Activated T-helper 1 cell treated with Interleukin-2 at 50 U/mL for 16 hours (primary cell): ENCODE measurements around the gene PTPRD.
"Not testable (repeated sequence)": the region's sequence is repeated elsewhere in the genome, so short reads cannot be mapped to it uniquely, and the experiment has no call there.

Experiments used
- DNase-seq: peaks from one replicate; pipeline ENCODE4 v3.0.0-alpha.2; 2020; ENCODE audit warnings: low read depth

PTPRD gene

DNA sequence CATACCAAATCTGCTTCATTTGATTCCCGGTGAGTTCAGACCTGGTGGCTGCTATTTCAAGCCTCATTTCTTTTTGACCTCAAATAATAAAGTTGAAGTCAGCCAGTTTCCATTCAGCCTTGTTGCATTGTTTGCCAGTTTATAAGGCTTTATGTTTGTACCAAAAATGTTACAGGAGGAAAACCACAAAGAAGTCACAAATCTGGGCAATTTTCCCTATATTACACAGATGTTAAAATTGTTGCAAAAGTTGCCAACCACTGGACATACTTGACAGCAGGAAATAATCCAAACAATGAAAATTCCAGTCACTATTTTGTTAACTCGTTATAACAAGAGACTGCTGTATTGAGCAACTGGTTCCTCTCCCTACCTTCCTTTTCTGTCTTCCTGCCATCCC lies 1488.2 kb downstream of the PTPRD start:
- no peak for DNase-seq

DNA sequence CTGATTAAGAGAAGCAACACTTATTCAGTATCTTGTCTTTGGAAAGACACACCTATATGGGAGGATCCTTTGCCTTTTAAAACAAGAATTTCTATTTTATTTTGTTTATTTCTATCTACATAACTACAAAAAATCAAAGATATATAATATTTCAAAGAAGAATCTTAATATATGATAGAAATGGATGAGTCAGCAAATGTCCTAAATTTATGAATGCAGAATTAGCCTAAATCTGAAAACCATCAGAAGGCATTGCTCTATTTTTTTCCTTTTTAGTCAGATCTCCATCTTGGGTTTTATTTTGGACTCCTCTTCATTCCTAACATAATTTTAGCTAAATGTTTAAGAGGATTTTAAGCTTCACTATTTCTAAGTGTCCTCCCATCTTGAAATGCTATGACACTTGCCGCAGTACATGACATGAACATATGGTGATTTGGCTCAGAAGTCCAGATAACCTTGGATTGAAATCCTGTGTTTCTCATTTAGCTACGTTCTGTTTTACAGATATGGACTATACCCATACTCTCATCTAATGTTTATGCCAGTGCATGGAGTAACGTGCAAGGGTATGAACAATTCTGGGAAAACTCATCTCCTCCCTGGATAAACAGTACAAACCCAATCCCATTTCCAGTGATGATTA lies 1490.4 kb downstream of the PTPRD start:
- DNase-seq, result no peak

DNA sequence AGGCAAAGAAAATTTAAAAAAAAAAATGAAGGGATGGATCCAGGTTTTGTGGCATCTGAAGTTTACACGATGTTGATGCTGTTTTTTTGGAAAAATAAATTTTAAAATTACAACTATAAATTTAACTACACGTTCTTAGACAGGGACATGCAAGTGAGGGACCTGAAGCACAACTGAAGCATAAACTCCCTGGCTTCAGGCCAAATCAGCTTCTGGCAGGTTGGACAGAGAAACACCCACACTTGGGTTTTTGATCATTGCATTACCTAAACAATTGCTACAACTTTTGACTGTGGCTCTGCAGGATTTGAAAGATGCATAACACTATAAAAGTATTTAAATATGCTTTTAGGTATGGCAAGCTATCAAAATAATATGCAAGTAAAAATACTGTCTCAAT lies 1494.9 kb downstream of the PTPRD start:
- DNase-seq, result no peak

DNA sequence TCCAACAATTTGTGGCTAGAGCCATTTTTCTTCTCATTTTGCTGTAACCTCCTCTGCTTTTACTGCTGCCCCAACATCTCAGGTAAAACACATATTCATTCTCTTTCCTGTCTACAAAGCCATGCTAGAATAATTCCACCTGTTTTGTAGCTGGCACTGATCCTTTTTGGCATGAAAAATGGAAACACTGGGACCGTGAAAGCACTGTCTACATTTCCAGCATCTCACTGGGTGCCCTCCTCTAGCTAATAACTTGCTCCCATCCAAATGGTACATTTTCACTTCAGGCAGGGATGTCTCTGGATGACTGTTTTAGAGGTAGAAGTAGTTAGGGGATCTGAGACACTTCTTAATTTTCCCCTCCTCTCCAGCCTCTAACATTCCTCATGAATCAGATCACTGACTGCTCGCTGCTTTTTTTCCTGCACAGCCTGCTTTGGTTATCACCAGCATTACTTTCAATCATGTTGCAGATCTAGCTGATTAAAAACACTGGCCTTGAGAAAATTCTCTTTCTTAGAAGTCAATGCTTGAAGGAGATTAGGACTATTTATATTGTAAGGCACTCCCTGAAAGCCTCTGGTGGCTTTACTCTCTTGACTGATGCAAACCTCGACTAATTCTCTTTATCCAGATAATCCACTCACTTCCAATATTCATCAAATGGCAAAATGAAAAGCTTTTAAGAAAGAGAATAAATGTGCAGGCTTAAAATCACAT lies 1500.6 kb downstream of the PTPRD start:
- DNase-seq, result no peak

DNA sequence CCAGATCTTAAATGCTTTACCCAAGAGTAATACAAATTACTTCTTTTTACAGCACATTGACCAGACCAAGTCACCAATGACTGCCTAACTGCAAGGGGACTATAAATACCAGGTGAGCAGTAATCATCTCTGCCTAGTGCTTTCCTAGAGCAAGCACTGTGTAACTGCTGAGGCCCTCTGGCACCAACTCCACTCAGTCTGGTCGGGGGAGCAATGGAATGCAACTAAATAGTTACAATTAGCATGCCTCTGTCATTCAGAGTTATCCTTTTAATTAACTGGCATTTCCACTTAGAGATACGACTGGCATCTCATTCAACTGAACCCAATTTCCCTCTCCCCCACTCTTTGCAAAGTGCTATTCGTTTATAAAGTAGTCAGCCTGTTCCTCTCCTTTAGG lies 1504.2 kb downstream of the PTPRD start:
- no peak for DNase-seq

DNA sequence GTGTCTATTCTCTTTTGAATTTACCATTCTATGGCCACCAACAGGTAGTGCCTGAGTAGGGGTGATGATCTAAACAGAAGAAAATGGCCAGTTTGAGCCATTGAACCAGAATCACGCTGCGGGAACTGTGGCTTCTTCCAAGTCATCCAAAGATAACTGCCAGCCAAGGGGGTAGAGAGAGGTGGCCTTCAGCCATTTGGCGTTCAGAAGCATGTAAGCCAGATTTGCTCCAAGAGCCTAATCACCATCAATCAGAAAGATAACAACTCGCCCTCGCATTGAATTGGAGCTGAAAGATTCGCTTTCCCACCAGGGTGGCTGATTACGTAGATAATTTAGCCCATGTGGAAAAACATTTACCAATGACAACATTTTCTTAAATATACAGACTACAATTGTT lies 1510.5 kb downstream of the PTPRD start:
- no peak for DNase-seq

DNA sequence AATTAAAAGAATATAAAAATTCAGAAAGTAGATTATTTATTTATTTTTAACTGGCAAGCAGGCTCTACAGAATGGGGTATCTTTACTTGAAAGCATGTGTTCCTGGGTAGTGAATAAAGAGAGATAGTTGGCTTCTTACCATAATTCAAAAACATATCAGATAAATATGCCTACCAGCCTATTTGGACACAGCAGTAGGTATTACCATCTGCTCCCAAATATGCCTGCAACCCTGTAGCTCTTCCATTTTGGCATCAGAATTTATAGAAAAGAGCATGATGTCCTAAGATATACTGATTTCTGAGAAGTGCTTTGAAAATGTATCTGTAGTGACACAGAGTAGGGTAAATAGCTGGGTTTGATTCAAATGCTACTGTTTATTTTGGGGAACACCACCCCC lies 1512.7 kb downstream of the PTPRD start:
- no peak for DNase-seq

DNA sequence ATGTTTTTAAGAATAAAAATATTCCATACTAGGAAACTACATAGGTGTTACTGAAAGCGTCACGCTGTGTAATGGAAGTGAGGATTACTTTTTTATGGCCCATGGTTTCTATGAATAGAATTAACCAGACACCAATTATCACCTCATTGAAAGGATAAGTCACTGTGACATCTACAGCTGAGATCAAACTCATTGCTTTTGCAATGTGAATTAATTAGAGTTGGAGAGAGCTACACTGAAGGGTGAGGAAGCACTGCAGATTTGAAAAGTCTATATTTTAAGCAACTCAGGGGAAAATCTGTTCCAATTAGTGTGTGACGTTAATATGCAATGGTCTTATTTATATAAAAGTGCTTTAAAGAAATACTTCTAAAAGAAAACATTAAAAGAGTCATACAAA lies 1513.2 kb downstream of the PTPRD start:
- DNase-seq, result no peak

DNA sequence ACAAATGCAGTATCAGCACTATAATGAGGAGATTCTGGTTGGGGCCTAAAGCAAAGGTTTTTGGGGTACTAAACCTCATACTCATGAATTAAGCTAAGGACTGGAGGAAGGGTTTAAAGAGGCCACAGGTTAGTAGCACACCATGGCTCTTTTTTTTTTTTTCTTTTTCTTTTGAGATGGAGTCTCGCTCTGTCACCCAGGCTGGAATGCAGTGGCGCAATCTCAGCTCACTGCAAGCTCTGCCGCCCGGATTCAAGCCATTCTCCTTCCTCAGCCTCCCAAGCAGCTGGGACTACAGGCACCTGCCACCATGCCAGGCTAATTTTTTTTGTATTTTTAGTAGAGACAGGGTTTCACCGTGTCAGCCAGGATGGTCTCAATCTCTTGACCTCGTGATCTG lies 1515.5 kb downstream of the PTPRD start:
- DNase-seq, result not testable (repeated sequence)

DNA sequence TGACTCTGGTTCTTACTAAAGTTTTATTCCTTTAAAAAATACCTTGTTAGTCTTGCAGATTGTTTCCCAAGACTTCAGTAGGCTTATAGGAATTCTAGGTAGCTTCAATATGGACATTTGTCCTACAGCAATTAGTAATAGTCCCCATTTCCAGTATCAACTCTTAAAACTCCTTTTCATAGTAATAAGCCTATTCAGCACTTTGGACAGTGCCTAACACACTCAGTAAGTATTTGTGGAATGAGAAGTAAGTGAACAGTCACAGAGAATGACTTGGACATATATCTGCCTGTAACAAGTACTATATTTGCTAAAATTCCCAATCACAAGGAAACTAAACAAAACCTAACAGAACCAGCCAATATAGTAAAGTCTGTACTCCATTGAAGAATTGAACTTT lies 1521.4 kb downstream of the PTPRD start:
- no peak for DNase-seq

DNA sequence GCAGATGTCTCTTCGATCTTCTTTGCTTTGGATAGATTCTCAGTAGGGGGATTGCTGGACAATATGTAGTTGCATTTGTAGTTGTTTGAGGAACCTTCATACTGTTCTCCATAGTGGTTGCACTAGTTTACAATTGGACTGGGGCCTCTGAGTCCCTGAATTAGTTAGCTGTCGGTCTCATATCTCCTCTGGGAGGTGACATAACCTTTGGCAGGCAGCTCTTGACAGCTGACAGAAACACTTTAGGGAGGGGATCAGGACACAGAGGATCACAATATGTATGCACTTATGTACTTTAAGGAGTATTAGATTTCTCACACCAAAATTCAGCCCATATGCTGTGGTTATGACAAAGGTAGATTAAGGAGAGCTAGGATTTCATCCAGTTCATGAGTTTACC lies 1533.3 kb downstream of the PTPRD start:
- DNase-seq, result no peak

DNA sequence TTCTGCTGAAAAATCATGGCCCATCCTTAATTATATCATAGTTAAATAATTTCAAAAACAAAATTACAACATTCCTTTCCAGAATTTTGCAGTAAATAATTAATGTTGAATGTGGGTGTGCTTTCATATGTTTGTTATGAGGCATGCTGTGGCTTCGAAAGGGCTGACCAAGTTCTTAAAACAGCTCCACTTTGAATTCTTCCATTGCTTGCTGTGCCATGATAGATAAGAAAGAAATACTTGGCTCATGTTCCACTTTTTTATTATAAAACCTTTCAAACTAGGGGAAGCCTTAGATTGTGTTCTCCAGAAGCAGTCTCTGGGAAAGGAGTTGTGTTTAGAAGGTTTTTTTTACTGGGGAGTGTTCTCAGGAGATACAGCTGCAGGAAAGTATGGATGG lies 1534.5 kb downstream of the PTPRD start:
- no peak for DNase-seq

DNA sequence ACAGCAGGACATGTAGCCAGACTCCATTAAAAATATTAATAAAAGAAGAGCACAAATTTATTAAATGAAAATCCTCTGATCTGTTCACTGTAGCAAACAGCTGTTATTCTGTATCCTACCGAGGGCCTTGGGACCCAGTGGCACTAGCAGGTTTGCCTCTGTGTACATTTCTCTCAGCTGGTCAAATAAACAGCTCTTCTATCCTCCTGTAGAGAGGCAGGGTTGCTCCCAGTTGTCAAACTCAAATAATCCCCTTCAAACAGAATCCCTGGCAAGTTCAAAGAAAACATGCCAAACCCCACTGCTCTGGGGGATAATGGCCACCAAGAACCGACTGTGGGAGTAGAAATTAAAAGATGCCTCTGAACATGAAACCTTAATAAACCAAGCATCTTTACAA lies 1551.2 kb downstream of the PTPRD start:
- DNase-seq, result no peak

DNA sequence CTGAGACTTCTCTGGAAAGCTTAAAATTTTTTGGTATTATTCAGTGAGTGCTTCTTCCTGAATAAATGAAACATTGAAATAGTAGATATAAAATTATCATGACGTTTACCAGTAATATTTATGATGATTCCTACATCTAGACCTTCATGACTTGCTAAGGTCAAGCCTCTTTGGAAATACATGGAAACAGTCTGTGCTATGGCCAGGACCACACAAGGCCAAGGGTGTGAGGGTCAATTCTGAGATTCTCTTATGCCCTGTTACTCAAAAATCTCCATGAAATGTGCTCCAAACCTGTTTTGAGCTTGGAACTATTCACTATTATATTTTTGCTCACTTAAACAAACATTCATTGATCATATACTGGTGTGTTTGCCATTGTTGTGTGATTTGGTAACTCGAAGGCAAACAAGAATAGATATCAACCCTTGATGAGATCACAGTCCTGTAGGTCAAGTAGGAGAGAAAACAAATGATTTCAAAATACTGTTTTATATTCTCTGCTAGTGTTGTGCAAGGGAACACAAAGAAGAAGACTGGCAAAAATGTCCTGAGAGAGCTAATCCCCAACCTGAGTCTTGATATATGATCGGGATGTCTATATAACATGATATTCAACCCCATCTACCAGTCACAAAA lies 1558.3 kb downstream of the PTPRD start:
- DNase-seq, result no peak

DNA sequence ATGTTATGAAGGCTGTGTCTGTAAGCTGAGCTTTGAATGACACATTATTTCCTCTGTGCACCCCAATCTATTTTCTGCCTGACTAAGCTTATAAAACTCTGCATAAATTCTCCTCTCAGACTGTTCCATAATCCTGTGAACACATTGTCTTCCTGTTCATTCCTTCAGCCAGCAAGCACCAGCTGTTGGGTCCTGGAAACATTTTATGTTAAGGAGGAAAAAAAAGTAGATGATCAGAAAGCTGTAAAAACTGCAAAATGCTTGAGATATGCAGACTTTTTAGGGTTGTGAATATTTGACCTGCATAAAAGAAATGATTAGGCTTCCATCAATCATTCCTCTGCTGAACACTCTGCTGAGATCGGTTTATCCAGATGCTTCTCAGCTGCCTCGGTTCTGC lies 1567.2 kb downstream of the PTPRD start:
- DNase-seq, result no peak

DNA sequence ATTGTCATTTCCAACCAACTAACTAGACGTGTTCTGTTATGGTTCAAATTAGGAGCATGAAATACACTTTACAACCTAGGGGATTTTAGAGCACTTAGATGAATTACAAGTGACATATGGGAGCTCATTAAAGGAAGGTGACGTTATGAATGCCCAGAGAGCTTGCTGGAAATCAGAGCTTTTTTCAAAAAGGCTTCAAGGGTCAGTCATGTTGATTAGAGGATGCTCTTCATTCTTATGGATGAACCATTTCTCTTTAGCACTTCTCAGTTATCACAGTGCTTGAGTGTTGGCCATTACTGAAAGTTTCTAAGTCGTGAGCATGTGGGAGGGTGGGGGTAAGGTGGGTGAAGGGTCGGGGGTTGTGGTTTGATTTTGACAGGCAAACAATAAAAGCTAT lies 1567.7 kb downstream of the PTPRD start:
- no peak for DNase-seq

DNA sequence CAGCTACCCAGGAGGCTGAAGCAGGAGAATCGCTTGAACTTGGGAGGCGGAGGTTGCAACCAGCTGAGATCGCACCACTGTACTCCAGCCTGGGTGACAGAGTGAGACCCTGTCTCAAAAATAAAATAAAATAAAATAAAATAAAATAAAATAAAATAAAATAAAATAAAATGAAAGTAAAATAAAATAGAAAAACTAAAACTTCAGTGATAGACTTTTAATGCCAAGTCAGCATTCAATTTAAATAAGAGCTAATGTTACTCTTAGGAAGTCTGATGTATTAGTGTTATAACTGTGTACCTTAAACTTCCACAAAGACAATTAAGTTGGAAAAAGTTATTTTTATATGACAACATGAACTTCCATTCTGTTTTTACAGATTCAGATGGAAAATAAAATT lies 1569.0 kb downstream of the PTPRD start:
- not testable (repeated sequence) for DNase-seq

DNA sequence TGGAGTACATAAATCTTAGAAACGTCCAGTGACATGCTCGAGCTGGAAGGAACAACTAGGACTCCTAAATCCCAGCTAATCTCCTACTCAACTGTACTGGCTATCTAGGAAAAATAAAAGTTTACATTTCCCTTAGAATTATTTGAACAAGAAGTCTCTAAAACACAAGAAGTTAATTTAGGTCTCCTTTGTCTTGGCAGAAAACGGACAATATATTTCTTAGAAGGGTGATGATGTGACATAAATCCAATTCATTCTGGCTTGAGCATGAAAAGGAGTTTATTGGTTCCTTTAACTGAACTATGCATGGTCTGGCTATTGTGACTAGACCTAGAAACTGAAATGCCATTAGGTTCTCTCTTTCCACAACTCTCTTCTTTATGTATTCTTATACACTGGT lies 1571.0 kb downstream of the PTPRD start:
- no peak for DNase-seq

DNA sequence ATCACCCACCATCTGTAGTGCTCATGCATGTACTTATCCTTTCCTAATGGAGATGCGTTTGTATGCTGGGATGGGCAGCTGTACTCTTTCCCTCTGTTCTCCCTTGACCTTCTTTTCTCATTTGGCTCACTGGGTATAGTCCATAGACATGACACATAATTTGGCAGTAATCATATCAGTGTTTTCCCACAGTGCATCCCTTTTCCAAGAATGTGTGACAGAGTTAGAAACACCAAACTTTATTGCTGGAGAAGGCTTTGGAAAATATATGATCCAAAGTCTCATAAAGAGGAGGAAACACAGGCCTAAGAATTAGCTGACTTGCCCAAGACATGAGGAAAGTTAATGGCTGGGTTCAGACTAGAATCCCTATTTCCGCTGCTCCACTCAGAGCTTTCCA lies 1579.8 kb downstream of the PTPRD start:
- DNase-seq, result no peak

DNA sequence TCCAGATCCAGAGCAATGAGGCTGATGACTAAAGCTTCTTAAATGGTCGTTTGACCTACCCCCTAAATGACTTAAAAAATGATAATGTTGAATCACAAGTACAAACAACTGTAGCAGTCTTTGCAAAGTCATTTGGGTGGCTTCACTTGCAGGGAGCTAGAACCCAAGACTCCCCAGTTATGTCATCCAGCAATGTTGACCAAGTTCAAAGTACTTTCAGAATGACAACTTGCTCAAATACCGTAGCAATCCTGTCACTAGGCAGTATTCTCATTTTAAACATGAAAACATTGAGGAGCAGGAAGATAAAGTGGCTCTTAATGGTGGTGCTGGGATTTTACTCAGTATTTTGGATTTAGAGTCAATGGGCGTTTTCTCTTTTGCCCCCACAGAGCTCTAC lies 1596.2 kb downstream of the PTPRD start:
- DNase-seq, result no peak

DNA sequence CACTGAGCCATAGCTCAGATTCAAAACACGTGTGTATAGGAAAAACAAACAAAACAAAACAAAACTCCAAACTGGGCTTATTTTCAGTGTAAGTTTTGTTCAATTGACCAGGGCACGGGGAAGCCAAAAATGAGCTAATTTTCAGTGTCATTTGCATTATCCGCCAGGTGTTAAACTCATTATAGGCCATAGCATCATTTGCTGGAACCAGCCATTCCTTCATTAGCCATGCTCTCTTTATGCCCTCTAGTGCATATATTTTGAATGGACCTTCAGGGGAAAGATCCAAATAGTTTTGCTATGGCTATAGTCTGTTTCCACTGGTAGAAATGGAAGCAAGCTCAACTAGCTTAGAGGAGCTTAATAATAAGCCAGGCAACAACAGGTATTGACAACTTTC lies 1608.0 kb downstream of the PTPRD start:
- no peak for DNase-seq

DNA sequence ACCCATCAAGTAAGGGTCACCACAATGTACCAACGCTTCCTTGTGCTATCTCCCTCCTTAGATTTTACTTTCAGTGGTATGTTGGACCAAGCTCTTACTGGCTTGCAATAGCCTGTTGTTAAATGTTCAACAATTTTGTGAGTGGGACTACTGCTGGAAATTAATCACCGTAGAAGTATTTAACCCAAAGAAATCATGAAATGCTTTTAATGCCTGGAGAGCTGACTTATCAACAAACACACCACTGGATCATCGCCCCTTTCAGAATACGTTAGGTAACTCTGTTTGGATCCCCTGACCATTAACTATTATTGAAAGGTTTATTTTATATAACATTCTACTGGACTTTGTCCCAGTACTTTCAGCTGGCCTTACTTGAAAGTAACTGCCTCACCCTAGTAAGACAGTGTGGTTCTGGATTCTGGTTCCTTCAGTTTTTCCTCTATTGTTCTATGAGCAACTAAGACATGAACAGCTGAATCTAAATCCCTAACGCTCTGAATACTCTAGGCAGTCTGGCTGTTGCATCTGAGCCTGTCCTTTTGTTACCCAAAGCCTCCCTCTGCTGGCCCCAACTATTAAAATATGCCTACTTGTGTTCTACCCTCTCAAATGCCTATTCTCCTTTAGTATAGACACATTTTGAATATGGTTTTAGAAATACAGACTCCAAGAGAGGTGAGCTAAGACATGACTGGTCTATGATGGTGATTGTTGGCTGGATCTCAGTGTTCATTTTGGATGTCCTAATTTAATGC lies 1609.8 kb downstream of the PTPRD start:
- no peak for DNase-seq

DNA sequence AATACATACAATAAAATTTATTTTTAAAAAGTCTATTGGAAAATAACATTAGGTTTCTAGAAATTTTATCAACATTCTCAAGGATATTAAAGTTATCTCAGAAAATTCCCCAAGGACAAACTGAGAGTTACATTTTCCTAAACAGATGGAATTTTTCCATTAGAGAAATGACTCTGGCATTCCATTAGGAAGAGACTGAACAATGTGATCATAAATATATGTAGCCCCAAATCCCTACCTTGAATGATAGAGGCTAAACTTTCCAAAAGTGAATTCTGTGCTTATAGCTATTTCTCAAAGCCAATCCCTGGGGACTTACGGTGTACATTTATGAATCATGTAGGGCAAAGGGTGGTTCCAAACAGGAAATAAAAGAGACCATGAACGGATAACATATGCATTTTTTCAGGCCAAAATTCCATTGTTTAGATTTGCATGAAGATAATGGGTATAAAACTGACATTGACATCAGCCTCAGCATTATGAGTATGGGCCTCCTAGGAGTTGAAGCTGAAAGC lies 1632.2 kb downstream of the PTPRD start:
- DNase-seq, result no peak
